Activated CD4-positive, CD25-positive, alpha-beta regulatory T cell treated with anti-CD3 and anti-CD28 coated beads, Interleukin-2, amount 50 U/mL, for 72 hours (primary cell): ENCODE results near the gene CHFR.
"Not testable (repeated sequence)": the region's sequence is repeated elsewhere in the genome, so short reads cannot be mapped to it uniquely, and the experiment has no call there.

ENCODE experiments used
- DNase-seq: peaks from one replicate; pipeline ENCODE4 v3.0.0; 2021

The CHFR gene

DNA sequence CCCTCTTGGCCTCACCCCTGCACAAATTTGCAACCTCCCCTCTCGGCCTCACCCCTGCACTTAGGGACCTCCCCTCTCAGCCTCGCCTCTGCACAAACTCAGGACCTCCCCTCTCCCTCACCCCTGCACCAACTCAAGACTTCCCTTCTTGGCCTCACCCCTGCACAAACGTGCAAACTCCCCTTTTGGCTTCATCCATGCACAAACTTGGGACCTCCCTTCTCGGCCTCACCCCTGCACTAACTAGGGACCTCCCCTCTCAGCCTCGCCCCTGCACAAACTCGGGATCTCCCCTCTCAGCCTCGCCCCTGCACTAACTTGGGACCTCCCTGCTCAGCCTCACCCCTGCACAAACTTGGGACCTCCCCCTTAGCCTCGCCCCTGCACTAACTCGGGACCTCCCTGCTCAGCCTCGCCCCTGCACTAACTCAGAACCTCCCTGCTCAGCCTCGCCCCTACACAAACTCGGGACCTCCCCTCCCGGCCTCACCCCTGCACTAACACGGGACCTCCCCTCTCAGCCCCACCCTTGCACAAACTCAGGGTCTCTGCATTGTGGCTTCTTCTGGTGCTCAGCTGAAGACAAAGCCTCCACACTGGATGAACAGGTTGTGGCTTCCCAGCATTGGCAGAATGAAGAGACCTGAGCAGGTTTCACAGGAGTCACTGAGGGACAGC, 47.7 kb downstream of the CHFR start:
- no peak for DNase-seq

DNA sequence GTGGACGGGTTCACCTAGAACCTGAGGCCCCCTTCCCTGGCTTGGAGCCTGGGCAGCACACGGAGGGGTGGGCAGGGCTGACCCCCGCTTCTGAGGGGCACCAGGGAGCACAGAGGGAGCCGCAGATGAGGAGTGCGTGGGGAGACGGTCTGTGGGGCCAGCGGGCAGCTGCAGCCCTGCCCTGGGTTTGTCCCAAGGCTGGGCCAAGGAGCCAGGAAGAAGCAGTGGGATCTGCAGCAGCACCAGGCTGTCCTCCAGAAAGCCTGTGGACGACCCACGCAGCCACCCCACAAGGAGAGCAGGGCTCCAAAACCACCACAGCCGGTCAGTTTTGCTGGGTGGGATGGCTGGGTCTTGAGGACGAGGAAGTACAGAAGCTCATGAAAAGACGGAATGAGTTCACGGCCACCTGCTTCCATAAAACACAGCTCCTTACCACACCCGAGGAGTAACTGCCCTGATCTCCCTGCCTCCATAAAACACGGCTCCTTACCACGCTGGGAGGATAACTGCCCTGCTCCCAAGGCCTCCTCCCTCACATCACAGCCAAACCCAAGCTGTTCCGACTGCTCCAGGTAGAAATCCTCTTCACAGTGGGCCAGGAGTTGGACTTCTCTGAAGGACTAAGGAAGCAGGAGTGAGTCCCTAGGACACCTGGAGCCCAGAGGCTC, 48.9 kb downstream of the CHFR start:
- no peak for DNase-seq

DNA sequence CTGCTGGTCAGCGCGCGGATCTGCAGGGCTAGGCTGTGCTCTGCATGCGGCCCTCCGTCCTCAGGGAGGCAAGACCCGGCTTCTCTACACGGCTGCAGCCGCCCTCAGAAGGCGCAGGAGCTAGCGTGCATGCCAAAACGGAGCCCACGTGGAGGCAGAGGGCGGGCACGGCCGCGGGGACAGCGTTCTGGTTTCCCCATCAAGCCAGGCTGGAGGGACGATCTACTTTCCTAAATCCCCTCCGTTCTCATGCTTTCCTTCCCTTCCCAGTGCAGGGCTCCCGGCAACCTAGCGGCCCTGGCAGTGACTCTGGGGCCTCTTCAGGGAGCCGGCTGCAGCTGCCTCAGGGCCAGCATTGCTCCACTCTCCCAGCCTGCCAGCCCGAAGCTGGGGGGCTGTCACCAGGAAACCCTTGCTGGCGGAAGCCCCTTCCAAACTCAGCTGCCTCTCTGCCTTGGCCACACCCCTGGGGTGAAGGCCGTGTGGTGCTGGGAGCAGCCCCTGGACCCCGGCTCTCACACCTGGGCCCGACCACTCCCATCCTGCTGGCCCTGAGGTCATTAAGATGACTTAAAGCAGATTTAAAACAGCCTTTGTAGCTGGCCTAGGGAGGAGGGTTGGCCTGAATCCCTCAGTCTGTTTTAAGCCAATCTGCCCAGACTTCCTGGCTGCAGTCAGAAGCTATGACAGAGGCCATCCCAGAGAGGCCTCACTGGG, 49.6 kb downstream of the CHFR start:
- DNase-seq = no peak

DNA sequence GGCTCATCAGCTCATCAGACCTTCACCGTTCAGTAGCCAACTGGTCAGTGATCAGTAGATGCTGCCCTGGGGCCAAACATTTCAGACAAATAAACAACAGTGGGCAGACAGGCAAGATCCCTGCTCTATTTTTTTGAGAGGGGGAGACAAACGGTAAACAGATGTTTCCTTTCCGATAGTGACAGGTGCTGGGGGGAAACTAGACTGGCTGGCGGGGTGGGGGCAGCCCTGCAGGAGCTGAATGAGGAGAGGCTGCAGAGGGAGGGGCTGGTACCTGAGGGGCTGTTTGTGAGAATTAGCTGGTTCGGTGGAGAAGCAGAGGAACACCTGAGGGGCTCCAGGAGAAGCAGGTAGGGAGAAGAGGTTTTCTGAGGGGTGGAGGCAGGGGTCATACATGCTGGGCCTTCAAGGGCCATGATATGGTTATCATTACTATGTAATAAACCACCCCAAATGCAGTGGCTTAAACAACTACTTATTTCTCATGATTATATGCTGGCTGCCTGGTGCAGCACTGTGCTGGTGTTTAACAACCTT, 50.5 kb downstream of the CHFR start:
- no peak for DNase-seq

DNA sequence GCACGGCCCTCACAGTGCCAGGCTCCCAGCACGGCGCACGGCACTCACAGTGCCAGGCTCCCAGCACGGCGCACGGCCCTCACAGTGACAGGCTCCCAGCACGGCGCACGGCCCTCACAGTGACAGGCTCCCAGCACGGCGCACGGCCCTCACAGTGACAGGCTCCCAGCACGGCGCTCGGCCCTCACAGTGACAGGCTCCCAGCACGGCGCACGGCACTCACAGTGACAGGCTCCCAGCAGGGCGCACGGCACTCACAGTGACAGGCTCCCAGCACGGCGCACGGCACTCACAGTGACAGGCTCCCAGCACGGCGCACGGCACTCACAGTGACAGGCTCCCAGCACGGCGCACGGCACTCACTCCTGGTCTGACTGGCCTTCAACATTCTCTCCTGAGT, 51.2 kb downstream of the CHFR start:
- not testable (repeated sequence) for DNase-seq

DNA sequence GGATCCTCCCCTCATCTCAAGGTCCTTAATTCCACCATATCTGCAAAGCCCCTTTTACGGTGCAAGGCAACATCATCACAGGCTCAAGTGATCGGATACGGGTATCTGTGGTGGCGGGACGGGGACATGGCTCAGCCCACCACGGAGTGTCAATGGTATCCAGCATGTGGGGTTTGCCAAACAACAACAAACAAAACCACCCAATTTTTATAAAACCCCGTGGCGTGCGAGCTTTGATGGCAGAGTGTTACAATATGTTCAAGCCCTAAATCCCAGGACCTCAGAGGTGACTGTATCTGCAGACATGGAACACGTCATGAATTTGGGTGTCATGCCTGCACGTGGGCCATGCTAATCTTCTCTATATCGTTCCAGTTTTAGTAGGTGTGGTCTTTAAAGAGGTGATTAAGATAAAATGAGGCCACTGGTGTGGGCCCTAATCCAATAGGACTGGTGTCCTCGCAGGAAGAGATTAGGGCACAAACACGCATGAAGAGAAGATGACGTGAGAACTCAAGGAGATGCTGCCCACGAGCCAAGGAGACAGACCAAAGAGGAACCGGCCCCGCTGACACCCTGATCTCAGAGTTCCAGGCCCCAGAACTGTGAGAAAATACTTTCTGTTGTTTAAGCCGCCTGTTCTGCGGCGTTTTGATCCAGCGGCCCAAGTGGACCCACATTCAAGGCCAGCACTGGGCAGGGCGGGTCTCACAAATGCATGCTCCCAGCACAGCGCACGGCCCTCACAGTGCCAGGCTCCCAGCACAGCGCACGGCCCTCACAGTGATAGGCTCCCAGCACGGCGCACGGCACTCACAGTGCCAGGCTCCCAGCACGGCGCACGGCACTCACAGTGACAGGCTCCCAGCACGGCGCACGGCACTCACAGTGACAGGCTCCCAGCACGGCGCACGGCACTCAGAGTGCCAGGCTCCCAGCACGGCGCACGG, 52.1 kb downstream of the CHFR start:
- DNase-seq = no peak

DNA sequence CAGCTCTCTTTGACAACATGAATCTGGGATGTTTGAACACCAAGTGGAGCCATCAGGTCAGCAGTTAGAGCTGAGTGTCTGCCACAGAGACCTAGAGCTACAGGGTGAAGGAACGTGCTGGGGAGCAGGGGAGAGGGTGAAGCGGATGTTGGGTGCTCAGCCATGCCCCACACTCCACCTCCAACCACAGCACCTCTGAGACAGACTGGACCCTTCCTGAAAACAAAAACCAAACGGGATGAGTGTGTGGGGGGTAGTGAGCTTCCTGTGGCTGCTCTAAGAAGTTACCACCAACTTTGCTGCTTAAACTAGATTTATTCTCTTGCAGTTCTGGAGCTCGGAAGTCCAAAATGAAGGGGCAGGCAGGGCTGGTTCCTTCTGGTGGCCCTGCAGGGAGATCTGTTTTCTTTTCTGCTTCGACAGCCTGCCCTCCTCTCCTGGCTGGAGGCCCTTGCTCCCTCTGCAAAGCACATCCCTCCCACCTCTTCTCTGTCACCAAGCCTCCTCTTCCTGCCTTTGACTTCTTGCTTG, 53.2 kb downstream of the CHFR start:
- no peak for DNase-seq

DNA sequence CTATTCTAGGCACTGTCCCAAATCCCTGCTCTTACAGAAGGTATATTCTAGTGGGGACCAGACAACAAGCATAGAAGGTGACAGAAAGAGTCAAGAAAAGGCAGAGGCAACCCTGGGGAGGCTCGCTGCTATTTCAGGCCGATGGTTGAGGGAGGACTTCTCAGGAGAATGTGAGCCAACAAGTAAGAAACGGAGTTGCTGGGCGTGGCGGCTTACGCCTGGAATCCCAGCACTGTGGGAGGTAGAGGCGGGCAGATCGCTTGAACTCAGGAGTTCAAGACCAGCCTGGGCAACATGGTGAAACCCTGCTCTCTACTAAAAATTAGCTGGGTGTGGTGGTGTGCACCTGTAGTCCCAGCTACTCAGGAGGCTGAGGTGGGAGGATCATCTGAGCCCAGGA, 54.1 kb downstream of the CHFR start:
- DNase-seq = no peak

DNA sequence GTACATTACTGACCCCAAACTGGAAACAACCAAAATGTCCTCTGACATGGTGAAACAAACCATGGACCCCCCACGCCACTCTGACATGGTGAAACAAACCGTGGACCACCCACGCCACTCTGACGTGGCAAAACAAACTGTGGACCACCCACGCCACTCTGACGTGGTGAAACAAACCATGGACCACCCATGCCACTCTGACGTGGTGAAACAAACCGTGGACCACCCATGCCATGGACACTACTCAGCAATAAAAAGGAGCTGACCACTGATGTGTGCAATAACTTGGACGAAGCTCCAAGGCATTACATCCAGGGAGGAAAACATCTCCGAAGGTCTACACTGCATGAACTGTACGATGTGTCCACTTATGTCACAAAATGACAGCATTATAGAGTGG, 55.6 kb downstream of the CHFR start:
- no peak for DNase-seq

DNA sequence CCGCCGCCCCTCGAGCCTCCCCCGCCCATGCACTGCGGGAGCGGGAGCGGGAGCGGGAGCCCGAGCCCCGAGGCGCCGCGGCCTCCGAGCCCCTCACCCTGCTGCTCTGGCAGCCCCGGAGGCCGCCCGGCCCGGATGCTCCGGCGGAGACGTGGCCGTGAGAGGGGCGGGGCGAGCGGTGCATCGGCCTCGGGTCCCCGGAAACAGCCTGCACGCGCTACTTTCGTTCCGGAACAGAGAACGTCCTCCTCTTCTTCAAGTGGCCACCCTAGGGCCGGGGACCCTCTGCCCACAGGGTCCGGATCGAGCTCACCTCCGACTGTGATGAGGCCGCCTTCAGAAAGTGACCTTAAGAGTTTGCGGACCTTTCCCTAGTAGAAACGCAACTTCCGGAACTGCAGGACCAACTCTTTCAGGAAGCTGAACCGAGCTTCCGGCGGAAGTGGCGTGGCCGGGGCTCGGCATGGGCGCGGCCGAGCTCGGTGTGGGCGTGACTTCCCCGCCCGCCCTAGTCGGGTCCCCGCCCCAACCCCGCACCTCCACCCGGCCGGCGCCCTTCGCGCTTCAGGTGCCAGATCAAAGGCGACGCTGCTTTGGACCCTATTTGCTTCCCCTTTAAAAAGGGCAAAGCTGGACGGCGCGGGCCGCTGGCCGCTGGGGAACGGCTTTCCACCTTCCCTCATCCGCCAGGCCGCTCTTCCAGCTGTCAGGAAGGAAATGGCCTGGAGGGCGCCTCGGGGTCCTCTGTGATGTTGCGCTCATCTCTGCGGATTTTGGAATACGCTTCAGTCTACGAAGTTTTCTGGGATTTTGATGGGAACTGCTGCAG, 58.5 kb downstream of the CHFR start, which contains the start of gene GOLGA3:
TSS of gene GOLGA3 (minus strand) at position 164 of the 829 bp plus-strand sequence. CDS start 6,741 bp downstream, outside the sequence.
- DNase-seq = peak; percentile 94

DNA sequence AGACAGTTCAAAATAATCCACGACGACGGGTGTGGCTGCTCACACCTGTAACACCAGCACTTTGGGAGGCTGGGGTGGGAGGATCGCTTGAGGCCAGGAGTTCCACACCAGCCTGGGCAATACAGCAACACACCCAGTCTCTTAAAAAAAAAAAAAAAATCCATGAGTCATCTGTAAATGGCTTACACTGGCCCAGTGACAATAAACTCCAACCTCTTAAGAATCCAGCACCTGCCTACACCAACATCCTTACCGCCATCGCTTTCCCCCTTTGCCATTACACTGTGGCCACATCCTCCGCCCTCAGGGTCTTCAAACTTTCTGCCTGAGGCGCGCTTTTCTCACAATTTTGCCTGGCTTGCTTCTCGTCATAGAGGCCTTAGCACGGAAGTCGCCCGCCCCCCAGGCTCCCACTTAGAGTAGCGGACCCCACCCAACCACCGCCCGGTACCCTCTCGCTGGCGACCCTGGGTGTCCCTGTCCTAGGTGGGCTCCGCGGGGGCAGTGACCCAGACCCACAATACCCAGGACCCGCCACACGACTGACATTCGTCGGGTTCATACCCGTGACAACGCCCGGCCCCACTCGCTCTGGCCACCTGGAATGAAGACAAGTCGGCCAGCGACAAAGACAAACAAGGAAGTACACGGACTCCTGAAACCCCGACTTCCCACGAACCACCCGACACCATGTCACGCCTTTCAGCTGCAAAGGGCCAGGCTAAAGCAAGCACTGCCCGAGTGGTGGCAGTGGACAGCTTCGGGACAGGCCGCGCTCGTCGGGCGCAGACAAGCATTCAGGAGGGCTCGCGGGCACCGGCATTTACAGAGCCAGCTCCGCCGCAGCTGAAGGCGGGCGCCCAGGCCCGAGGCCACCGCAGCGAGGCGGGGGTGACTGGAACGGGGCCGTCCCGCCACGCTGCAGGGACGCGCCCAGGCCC, 59.4 kb downstream of the CHFR start:
- DNase-seq = peak; percentile 39

DNA sequence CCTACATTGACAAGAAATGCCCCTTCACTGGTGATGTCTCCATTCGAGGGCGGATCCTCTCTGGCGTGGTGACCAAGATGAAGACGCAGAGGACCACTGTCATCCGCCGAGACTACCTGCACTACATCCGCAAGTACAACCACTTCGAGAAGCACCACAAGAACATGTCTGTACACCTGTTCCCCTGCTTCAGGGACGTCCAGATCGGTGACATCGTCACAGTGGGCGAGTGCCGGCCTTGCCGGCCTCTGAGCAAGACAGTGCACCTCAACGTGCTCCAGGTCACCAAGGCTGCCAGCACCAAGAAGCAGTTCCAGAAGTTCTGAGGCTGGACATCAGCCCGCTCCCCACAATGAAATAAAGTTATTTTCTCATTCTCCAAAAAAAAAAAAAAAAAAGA, 61.5 kb downstream of the CHFR start:
- DNase-seq = no peak

DNA sequence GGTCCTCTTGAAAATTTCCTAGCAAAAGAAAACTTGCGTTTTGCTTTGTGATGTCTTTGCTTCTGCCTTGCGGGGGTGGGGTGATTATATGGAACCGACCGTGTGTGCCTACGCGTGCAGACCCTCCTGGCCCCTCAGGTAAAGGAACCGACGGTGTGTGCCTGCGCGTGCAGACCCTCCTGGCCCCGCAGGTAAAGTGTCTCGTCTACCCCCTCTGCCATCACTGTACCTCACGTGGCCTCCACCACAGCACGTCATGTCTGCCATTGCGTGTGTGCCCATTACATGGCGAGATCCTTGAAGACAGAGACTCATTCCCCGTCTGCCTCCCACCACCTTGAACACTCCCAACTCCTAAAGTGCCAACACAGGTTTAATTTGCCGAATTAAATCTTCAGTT, 62.3 kb downstream of the CHFR start:
- DNase-seq = no peak

DNA sequence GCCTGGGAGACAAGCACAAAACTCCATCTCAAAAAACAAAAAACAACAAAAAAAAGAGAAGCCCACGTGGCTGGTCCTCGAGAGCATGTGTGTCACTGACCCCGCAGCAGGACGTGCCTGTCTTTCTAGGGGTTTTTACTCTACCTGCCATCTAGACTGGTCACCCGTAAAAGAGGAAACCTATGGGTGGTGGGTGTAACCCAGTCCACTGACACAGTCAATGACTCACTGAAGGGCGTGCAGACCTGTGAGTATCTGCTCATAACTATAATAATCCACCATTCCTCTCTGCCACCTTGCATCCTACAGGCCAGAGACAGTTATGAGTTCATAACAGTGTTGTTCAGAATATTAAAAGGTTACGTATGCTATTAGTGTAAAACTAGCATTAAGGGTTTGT, 63.4 kb downstream of the CHFR start:
- no peak for DNase-seq

DNA sequence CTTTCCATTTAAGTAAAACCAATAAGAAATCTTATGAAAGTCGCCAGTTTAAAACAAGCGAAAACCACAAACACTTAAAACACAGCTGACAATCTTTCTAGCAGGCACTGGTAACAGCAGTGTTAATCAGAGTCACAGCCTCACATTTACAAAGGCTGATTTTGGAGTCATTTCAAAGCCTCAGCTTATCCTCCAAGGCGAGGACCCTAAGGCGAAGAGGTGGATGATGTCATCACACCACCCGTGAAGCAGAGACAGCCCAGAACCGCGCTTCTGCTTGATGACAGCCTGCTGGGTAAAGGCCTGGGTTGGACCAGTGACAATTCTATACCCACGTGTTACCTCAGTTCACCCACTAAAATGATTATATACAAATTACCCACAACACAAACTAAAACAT, 68.8 kb downstream of the CHFR start:
- DNase-seq = no peak

DNA sequence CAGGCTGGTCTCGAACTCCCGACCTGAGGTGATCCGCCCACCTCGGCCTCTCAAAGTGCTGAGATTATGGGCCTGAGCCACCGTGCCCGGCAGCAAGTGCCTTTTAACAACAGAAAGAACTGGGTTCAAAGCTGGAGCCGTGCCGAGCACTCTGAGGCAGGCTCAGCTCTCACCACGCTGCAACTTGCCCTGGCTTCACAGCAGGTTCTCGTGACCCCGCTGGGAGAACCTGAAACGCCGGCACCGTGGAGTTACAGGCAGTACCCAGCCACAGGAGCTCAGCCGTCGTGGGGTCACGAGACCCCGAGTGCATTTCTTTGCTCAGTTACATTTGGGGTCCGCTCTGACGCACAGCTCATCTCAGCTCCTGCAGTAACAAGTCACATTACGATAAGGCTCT, 73.2 kb downstream of the CHFR start:
- no peak for DNase-seq

DNA sequence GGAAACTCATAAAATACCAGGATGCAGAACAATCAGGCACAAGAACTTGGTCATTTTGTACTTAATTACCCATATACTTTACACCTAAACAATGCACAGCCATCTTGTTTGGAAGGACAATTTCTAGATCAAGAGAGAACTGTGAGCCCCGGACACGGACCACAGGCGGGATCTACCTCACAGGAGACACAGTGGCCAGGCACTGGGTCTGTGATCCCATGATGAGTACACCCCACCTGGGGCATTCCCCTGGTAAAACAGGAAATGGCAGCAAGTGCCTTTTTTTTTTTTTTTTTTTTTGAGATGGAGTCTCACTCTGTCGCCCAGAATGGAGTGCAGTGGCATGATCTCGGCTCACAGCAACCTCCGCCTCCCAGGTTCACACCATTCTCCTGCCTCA, 74.0 kb downstream of the CHFR start:
- no peak for DNase-seq

DNA sequence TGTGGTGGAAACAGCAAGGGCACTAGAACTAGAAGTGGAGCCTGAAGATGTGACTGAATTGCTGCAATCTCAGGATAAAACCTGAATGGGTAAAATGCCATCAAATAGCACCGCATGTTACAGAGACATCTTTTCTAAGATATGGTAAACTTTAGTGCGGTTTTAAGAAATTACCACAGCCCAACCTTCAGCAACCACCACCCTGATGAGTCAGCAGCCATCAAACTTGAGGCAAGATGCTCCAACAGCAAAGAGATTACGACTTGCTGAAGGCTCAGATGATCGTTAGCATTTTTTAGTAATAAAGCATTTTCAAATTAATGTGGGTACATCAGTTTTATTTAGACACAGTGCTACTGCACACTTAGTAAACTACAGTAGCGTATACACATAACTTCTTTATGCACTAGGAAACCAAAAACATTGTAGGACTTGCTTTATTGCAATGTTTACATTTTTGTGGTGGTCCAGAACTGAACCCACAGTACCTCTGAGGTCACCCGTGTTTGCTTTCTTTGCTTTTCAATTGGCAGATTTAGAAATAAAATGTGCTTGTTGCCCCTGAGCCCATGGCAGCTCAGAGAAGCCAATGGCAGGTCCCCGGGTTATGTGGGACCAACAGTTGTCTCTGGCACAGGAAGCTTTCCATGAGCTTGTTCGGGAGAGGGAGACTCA, 74.6 kb downstream of the CHFR start:
- no peak for DNase-seq

DNA sequence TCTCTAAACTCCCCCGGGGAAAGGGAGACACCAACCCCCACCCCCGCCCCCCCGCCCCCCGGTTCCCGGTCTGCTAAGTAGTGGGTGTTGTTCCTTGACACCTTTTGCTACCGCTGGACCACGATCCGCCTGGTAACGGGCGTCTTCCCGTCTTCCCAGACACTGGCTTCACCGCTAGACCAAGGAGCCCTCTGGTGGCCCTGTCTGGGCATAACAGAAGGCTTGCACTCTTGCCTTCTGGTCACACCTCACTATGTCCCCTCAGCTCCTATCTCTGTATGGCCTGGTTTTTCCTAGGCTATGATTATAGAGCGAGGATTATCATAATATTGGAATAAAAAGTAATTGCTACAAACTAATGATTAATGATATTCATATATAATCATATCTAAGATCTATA, 78.0 kb downstream of the CHFR start:
- DNase-seq = not testable (repeated sequence)
